NCI-H187 (cell line): Measurements from ENCODE around the gene APOL3.
"Not testable (repeated sequence)": the region's sequence is repeated elsewhere in the genome, so short reads cannot be mapped to it uniquely, and the experiment has no call there.

Experiments used
- DNase-seq, 2 experiments: peaks; one replicate each; lab custom pipeline; 2025; lab: John Stamatoyannopoulos, UW

Gene APOL3

GRCh38 chr22:36100908-36101307 lies 59.6 kb downstream of the APOL3 start:
- not testable (repeated sequence) for DNase-seq

- no peak for DNase-seq
Measured at GRCh38 chr22:36100134-36100824, 60.3 kb downstream of the APOL3 start.

DNA sequence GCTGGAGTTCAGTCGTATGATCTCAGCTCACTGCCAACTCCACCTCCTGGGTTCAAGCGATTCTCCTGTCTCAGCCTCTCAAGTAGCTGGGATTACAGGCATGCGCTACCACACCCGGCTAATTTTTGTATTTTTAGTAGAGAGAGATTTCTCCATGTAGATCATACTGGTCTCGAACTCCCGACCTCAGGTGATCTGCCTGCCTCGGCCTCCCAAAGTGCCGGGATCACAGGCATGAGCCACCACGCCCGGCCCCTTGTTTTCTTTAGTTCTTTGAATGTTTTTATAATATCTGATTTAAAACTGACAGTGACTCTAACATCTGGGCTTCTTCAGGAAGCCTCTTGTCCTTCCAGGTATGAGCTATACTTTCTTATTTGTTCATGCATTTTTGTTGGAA lies 61.0 kb downstream of the APOL3 start:
- DNase-seq, result not testable (repeated sequence)

DNA sequence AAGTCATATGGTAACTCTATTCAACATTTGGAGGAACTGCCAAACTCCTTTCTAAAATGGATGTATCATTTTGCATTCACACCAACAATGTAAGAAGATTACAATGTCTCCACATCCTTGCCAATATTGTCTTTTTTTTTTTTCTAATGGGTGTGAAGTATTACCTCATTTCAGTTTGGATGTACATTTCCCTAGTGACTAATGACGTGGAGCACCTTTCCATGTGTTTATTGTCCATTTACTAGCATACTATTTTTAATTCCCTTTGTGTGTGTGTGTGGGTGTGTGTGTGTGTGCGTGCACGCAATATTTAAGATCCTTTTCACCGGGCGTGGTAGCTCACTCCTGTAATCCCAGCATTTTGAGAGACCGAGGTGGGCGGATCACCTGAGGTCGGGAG lies 62.7 kb downstream of the APOL3 start:
- DNase-seq, result no peak

GRCh38 chr22:36090772-36091171 lies 69.8 kb downstream of the APOL3 start:
- DNase-seq, result not testable (repeated sequence)
